Non-pigmented ciliary epithelial cell (primary cell): ENCODE measurements around the gene FAM168A.
A peak's percentile ranks its signal among the peaks of the same experiment; 100 is the strongest.
"Not testable (repeated sequence)": the region's sequence is repeated elsewhere in the genome, so short reads cannot be mapped to it uniquely, and the experiment has no call there.

Experiments
- DNase-seq: peaks from one replicate; pipeline ENCODE4 v3.0.0-alpha.2; 2010; ENCODE audit warnings: low read depth

Gene FAM168A

DNA sequence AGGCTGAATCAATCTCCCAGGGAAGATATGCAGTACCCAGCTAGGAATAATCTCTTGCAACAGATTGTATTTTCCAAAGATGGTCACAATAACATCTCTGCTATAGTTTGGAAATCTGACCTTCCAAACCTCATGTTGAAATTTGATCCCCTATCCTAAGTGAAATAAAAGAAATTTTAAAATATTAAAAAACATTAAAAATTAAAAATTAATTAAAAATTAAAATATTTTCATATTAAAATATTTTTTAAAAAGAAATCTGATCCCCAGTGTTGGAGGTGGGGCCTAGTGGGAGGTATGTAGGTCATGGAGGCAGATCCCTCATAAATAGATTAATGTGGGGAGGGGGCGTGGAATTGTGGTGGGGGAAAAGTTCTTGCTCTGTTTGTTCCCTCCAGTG lies 79.7 kb downstream of the FAM168A start:
- no peak for DNase-seq

DNA sequence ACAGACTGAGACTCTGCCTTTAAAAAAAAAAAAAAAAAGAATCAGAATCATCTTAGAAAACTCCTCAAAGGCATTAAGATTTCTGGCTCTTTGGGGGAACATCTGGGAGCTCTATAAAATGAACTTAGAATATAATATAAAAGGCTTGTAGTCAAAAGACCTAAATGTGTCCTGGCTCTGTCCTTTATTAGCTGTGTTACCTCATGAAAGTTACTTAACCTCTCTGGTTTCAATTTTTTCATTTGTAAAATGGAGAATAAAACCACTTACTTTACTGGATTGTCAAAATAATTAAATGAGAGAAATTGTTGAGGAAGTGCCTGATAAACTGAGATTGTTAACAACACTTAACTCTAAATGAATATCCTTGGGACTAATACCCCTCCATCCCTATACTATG lies 81.8 kb downstream of the FAM168A start:
- DNase-seq: no peak

DNA sequence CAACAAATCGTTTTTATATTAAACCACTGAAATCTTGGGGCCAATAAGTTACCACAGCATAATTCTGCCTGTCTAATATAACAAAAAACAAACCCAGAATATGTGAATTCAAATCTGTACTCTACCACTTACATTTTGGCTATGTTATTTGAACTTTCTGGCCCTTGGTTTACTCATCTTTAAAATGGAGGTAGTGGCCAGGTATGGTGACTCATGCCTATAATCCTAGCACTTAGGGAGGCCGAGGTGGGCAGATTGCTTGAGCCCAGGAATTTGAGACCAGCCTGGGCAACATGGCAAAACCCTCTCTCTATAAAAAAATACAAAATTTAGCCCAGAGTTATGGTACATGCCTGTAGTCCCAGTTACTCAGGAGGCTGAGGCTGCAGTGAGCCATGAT lies 84.2 kb downstream of the FAM168A start:
- no peak for DNase-seq

DNA sequence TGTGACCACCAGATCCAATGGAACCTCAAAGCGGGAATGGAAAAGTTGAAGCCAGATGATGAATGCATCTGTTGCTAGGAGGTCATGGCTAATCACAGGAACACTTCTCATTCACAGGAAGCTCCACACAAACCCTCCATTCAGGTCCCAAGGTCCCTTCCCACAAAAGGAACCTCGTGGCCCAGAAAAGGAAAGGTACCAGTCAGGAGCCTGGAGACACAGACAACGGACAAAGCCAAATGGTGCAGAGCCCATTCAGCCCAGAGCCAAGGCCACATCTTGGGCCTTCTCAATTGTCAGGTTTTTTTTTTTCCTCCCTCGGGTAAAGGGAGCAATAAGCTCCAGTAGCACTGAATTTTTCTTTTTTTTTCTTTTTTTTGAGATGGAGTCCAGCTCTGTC lies 87.0 kb downstream of the FAM168A start:
- no peak for DNase-seq

DNA sequence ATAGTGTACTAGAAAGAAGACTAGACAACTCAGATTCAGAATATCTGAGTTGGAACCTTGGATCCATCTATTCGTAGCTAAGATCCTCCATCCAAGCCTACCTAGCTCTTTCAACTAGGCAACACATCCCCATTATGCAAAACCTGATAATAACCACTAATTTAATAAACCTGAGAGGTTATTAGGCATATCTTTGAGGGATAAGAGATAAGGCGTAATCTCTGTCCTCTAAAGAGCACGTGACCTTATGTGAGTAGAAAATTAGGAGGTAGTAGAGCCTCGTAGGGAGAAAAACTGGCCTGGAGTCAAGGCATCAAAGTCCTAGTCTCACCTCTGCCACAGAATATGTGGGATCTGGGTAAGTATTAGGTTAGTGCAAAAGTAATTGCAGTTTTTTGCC lies 87.8 kb downstream of the FAM168A start:
- no peak for DNase-seq

DNA sequence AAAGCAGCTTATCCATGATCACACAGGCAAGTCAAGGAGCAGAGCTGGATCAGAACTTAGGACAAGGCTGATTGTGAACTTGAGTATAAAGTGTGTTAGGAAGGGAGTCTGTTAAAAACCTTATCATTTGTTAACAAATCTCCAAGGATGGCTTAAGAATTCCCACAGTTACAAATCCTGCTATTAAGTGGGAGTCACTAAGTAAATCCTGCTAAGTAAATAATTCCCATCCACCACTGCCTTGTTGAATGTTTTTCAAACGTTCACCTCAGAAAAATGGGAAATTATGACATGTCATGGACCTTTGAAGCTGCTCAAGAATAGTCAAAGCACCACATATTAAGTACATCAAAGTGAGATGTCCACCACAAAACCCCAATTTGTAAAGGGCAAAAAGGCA lies 88.7 kb downstream of the FAM168A start:
- no peak for DNase-seq

DNA sequence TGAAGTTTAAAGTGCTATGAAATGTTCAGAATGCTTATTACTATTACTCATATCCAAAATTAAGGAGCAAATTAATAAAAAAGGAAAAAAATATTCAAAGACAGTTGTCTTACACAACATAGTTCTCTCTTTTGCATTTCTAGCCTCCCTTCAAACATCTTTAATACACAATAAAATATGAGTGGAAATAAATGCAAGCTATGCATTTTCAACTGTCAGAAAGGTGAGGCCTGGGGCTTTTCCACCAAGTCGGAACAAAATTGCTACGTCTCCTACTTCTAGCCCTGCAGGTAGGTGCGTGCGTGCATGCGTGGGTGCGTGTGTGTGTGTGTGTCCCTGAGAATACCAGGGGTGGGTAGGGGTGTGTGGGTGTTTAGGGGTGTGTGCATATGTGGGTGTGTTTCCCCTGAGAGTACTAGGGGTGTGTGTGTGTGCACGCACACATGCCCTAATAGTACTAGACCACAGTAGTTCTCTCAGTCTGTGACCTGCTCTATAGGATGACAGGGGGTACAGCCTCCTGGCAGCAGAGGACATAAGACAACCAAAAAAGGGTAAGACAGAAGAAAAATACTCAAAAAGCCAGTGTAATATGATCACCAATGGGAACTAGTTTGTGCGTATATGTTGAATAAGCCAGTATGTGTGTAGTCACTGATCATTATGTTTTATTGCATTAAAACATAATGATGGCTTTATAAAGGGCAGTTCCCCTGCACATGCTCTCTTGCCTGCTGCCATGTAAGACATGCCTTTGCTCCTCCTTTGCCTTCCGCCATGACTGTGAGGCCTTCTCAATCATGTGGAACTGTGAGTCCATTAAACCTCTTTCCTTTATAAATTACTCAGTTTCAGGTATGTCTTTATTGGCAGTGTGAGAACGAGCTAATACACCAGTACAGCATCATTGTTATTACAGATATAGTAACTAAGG lies 89.4 kb downstream of the FAM168A start:
- no peak for DNase-seq

DNA sequence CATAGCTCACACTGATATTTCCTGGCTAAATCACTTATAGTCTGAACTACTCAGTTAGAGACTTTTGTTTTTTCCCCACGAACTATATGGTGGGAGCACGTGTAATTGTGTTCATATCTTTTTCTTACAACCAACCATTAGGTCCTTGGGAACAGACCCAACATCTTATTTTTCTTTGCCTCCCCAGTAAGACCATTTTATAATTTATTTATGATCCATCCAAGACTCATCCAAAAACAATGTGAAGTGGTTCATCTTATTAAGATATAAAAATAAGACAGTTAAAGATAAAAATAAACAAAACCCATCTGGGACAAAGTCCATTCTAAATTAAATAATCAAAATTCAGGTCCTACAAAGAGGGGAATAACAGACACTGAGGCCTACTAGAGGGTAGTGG lies 90.8 kb downstream of the FAM168A start:
- no peak for DNase-seq

DNA sequence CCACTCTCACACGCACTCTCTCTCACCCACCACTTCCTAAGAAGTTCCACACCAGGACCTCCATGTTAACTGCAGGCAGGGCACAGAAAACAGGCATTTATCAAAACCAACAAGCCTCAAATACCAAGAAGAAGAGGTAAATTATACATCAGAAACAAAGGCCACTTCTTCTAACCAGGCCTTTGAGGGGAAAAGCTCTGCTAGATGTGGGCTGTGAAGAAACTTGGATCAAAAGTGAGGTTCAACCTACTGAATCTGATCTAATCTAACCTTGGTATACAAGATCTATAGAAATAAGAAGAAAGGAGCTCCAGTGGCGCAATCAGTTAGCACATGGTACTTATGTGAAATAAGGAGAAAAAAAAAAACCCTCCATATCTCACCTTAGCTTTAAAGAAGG lies 91.9 kb downstream of the FAM168A start:
- DNase-seq: no peak

DNA sequence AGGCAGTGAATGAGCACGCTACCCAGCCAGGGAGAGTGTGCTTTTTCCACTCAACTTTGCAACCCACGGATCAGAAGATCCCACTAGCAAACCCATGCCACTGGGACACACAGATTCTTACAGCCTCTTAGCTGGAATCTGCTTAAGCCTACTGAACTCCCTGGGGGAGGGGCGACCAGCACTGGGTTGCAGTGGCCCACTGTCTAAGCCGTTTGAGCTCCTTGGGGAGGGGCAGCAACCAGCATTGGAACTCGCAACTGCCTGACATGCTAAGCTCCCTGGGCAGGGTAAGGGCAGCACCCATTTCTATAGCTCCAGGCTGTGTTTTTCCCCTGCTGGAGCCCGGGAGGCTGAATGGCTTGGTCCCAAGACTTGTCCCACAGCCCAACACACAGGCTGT lies 99.6 kb downstream of the FAM168A start:
- no peak for DNase-seq

DNA sequence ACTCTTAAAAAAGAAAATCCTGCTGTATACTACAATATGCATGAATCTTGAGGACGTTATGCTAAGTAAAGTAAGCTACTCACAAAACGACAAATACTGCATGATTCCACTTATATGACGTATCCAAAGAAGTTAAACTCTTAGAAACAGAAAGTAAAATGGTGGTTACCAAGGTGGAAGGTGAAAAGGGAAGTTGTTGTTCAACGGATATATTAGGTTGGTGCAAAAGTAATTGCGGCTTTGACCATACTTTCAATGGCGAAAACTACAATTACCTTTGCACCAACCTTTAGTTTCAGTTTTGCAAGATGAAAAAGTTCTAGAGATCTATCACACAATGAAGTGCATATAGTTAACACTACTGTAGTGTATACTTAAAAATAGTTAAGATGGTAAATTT lies 101.8 kb downstream of the FAM168A start:
- DNase-seq: no peak

DNA sequence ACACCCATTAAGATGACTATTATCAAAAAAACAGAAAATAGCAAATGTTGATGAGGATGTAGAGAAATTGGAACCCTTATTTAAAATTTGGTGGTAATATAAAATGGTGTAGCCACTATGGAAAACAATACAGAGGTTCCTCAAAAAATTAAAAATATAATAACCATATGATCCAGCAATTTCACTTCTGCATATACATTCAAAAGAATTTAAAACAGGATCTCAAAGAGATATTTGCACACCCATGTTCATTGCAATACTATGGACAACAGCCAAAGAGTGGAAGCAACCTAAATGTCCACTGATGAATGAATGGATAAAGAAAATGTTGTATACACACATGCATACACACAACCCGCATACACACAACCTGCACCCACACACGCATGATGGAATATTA lies 102.2 kb downstream of the FAM168A start:
- no peak for DNase-seq

DNA sequence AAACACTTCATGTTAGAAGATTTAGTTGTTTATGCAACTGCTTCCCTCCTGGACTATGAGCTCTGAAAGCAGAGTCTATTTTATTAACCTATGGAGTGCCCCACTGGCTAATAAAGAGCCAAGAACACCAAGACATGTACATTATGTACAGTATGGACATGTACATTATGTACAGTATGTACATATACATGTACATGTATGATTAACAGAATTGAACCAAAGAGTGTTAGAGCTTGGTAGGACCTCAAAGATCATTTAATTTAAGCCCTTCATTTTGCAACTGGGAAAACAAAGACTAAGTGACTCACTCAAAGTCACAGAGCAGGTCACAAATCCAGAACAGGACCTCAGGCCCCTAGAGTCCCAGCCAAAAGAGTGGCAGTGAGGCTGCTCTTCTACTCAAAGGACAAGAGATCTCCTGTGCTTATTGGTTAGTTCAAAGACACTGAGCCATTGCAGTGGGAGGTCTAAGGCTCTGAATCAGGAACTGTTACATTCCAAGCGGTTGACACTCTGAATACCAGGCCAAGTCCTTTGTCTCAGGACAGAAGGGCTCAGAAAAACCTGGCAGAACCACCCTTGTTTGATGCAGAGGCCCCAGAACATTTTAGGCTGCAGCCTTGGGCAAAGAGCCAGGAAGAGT lies 103.8 kb downstream of the FAM168A start:
- DNase-seq: peak; percentile 47

DNA sequence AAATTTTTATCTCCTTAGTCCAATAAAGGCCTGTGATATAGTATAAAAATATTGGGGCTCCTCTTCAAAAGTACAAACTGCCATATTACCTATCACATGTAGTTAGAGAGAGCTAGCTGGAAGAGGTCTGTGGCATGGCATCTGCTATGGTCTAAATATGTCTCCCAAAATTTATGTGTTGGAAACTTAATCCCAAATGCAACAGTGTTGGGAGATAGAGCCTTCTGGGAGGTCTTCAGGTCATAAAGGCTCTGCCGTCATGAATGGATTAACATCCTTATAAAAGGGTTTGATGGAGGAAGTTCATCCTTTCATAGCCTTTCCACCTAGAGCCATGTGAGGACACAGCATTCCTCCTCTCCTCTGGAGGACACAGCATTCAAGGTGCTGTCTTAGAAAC lies 116.3 kb downstream of the FAM168A start:
- no peak for DNase-seq

DNA sequence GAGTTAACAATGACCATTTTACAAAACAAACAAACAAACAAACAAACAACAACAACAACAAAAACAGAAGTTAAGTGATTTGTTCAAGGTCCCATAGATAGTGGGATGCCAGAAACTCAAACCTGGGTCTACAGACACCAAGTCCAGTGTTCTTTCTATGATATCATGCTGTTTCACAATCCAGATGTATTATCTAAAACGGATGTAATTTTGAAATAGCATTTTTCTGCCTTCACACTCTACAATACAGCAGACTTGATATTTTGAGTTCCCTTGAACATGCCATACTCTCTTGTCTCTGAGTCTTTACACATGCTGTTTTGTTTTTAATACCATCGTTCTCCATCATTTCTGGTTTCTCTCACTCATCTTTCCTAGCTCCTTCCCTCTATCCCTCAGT lies 117.2 kb downstream of the FAM168A start:
- DNase-seq: no peak

DNA sequence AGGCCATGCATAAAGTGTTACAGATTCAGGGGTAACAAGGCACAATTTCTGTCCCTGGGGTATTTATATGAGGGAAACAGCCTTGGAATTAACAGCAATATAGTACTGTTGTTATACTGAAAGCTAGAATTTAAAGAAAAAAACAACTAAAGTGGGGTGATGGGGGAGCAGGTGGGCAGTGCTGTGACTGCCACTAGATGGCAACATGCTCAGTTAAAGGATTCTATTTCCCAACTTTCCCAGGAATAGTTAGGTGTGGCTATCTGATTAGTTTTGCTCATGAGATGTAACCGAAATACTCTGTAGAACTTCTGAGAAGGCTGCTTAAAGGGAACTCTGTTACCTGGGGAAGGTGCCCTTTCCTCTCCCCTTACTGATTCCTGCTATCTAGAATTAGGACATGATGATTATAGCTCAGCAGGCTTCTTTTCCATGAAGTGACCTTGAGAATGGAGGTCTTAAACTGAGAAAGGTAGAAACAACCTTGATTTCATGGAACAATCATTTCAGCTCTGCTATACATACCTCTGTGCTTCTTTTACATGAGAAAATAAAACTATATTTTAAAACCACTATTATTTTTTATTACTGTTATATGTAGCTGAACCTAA lies 119.1 kb downstream of the FAM168A start:
- no peak for DNase-seq

DNA sequence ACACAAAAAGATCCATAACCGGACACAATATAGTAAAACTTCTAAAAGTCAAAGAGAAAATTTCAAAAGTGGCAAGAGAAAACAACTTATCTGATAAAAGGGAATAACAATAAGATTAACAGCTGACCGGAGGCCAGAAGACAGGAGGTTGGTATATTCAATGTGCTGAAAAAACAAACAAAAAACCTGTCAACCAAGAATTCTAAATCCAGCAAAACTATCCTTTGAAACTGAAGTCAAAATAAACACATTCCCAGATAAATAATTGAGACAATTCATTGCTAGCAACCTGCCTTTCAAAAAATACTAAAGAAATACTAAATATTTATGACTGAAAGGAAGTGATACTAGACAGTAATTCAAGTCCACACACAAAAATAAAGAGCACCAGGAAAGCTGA lies 120.4 kb downstream of the FAM168A start:
- no peak for DNase-seq

DNA sequence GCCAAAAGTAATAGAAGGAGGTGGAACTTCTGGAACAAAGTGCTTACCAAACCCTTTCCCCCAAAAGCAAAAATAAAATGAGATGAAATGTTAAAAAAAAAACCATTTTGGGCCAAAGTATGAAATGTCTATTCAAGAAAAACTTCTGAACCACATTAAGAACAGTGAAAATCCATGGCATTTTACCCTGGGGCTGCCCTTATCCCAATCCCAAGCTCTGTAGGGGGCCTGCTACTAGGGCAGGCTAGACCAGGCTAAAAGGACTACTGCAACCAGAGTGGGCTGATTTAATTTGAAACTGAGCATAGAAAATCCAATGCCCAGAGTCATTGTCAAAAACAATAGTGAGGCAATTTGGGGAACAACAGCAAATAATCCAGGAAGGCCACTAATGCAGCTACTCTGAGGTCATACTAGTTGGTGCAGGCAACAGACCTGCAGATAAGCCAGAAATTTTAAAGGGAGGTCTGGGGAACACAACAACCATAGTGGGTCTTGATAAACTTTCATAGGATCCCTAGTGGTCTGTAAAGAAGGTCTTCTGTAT lies 122.3 kb downstream of the FAM168A start:
- no peak for DNase-seq

DNA sequence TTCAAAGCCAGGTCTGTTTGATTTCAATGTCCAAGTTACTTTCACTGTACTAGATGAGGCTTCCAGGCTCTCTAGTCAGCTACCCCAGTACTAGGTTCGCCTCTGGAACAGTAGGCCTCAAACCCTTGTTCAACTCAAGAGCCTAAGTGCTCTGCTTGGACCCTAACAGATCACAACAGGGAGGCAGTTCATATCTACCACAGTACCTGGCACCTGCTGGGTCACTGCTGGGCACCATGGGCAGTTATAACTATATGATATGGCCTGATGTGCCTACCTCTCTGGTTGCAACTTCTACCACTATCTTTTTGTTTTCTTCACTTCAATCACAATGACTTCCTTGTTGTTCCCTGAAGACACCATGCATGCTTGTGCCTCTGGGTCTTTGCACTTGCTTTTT lies 124.7 kb downstream of the FAM168A start:
- DNase-seq: no peak

DNA sequence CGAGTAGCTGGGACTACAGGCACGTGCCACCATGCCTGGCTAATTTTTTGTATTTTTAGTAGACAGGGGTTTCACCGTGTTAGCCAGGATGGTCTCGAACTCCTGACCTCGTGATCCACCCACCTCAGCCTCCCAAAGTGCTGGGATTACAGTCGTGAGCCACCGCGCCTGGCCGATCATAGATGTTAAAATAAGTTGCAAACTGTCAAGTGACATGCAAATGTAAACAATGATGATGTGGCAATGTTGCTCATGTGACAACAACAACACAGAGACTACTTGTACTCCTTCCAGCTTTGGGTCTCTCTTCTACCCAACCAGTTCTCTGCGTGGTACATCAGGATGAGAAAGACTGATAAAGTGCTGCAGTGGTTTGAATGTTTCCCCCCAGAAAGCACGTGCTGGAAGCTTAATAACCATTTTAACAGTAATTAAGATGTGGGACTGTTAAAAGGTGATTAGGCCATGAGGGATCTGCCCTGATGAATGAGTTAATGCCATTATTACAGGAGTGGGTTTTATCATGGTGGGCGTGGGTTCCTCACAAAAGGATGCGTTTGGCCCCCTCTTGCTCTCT lies 127.8 kb downstream of the FAM168A start:
- DNase-seq: not testable (repeated sequence)

DNA sequence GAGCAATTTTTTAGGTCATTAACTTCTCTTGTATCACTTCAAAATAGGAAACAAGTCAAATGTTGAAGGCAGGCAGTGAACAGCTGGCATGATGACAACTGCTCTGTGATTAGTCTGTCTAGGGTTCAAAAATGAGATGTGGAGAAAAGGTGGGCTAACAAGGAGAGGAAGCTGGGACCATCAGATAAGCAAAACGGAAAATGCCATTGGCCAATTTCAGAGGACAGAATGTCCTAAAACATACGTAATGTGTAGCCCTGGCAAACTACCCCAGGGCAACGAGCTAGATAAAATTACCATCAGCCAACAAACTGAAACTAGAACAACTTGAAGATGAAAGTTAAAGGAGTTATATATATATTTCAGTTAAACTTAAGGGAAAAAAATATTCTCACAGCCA lies 128.5 kb downstream of the FAM168A start:
- DNase-seq: no peak

DNA sequence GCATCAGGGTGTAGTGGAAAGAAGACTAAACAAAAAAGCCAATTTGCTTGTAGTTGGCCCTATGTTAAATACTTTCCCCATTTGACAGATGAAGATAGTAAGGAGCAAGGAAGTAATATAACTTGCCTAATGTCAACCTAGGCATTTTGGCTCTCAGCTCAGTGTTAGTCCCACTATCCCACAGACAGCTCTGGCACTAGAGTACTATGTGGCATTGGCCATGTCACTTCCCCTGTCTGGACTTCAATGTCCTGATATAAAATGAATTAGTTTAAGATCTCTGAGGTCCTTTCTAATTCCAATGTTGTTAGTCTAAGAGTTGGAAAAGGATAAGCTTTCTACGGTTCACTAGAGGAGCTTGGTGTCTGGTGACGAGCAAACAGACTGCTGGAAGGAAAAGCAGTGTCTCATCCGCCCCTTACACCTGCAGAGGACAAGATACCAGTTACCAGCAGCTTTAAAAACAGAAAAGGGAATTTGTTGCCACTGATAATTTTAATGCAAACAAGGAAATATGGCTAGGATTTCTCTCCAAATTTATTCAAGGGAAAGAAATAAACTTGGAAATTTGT lies 129.2 kb downstream of the FAM168A start:
- DNase-seq: no peak
